BJ (cell line): ENCODE data around the gene APOO. TPM values are rescaled to one million over a fixed set of nuclear protein-coding genes. Genes with fewer than 3 reads are reported as not detected.

Experiments
- CTCF ChIA-PET: fragments of 350-600 bp; formaldehyde crosslinking; extraction: SDS; loops from one replicate; lab custom pipeline; 2021; ENCODE audit warnings: antibody characterized with exemption, inconsistent platforms; lab: Yijun Ruan, JAX
- POLR2A ChIA-PET: fragments of 300-600 bp; sonication (Branson Sonifier 250); formaldehyde crosslinking; extraction: SDS; loops from one replicate; lab custom pipeline; 2021; ENCODE audit warnings: antibody characterized with exemption; lab: Charles Lee
- DNase-seq: peaks from one replicate; pipeline ENCODE4 v3.0.0-alpha.2; 2011; ENCODE audit warnings: low read depth
- H3K27me3 ChIP-seq: 2 replicates; pipeline ENCODE4 v1.6.0; 2011; ENCODE audit warnings: low read length; ENCODE audit not compliant: control insufficient read depth, insufficient read depth
- H3K36me3 ChIP-seq: 2 replicates; pipeline ENCODE4 v1.5.1; 2011; ENCODE audit warnings: low read length; ENCODE audit not compliant: control insufficient read depth, insufficient read depth
- H3K4me3 ChIP-seq: 2 replicates; pipeline ENCODE4 v1.5.1; 2011; ENCODE audit warnings: low read depth, mild to moderate bottlenecking, control low read depth, low read length
- CTCF ChIP-seq: IDR thresholded peaks from 2 replicates; pipeline ENCODE4 v1.5.1; 2011; ENCODE audit warnings: low read depth, mild to moderate bottlenecking, control low read depth, inconsistent platforms, low read length, moderate library complexity; ENCODE audit not compliant: insufficient read depth
- polyA plus RNA-seq: library from polyadenylated mRNA; depleted of rRNA; stranded (reverse); fragments of >200 nt; gene quantifications from 2 replicates; pipeline ENCODE4 v1.2.3, GENCODE V29; 2011

The APOO gene
- polyA plus RNA-seq, 1 experiment, result 6.6 TPM

- no peak for TF ChIP-seq CTCF
- DNase-seq, result no peak
- Histone ChIP-seq H3K27me3 (no peaks in the 10 kb centered on the region), H3K4me3 (no peak overlapping the region), H3K36me3 (no peaks in the 10 kb centered on the region)
- CTCF ChIA-PET, result no interaction called here
- POLR2A ChIA-PET, result no interaction called here
Measured at GRCh38 chrX:23805389-23805788, 102.3 kb downstream of the APOO start.

- ChIA-PET CTCF (no interaction called here), POLR2A (no interaction called here)
- TF ChIP-seq CTCF, result no peak
- Histone ChIP-seq H3K4me3 (no peak overlapping the region), H3K36me3 (no peaks in the 10 kb centered on the region), H3K27me3 (no peaks in the 10 kb centered on the region)
- no peak for DNase-seq
Measured at GRCh38 chrX:23804578-23804977, 103.2 kb downstream of the APOO start.

GRCh38 chrX:23803931-23804381 lies 103.8 kb downstream of the APOO start:
- H3K27me3 ChIP-seq, result no peaks in the 10 kb centered on the region
- H3K36me3 ChIP-seq, result no peaks in the 10 kb centered on the region
- no peak for TF ChIP-seq CTCF
- no peak for DNase-seq
- H3K4me3 ChIP-seq, result no peak overlapping the region
- ChIA-PET CTCF (interaction anchor here (0.7 kb wide), 1 partner anchor 15 kb away, joined by 3 read pairs; no protein-coding TSS in a partner anchor), POLR2A (no interaction called here)

GRCh38 chrX:23802431-23802830 lies 105.3 kb downstream of the APOO start:
- ChIA-PET CTCF (no interaction called here), POLR2A (no interaction called here)
- Histone ChIP-seq H3K4me3 (no peak overlapping the region), H3K27me3 (no peaks in the 10 kb centered on the region), H3K36me3 (no peaks in the 10 kb centered on the region)
- no peak for DNase-seq
- TF ChIP-seq CTCF, result no peak

- no peak overlapping the region for H3K4me3 ChIP-seq
- ChIA-PET CTCF (interaction anchor here (2.6 kb wide), 1 partner anchor 16 kb away, joined by 9 read pairs; the partner anchor contains the start of gene SAT1), POLR2A (no interaction called here)
- H3K36me3 ChIP-seq, result no peaks in the 10 kb centered on the region
- no peak for TF ChIP-seq CTCF
- H3K27me3 ChIP-seq, result no peaks in the 10 kb centered on the region
- DNase-seq, result no peak
Measured at GRCh38 chrX:23799469-23800065, 108.2 kb downstream of the APOO start.
